ENCODE data around the gene DCST2.
A peak's percentile ranks its signal among the peaks of the same experiment; 100 is the strongest.

- no peak for TF ChIP-seq EZH2phosphoT487 (IDR thresholded peaks at IDR 0.05; ENCODE audit: borderline replicate concordance)
- TF ChIP-seq, protein P1, sequence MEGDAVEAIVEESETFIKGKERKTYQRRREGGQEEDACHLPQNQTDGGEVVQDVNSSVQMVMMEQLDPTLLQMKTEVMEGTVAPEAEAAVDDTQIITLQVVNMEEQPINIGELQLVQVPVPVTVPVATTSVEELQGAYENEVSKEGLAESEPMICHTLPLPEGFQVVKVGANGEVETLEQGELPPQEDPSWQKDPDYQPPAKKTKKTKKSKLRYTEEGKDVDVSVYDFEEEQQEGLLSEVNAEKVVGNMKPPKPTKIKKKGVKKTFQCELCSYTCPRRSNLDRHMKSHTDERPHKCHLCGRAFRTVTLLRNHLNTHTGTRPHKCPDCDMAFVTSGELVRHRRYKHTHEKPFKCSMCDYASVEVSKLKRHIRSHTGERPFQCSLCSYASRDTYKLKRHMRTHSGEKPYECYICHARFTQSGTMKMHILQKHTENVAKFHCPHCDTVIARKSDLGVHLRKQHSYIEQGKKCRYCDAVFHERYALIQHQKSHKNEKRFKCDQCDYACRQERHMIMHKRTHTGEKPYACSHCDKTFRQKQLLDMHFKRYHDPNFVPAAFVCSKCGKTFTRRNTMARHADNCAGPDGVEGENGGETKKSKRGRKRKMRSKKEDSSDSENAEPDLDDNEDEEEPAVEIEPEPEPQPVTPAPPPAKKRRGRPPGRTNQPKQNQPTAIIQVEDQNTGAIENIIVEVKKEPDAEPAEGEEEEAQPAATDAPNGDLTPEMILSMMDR (conservative IDR thresholded peaks at IDR 0.05; ENCODE audit: low read length): peak; percentile 29
Observed at GRCh38 chr1:154983776-154984466, 49.7 kb downstream of the DCST2 start.
